ENCODE measurements around the gene CD52. TPM values are rescaled to one million over a fixed set of nuclear protein-coding genes. Genes with fewer than 3 reads are reported as not detected.
A peak's percentile ranks its signal among the peaks of the same experiment; 100 is the strongest.
"Not testable (repeated sequence)": the region's sequence is repeated elsewhere in the genome, so short reads cannot be mapped to it uniquely, and the experiment has no call there.

CD52 gene
- total and polyA plus RNA-seq, 4 donors: 6.8 to 600 (median 320) TPM

- Histone ChIP-seq H3K4me1 (ENCODE audit: control insufficient read depth in 5 of 5, insufficient read depth in 5 of 5, low read length in 5 of 5) (peaks cover 0 to 11% (median 5%) of the 10 kb centered on the region in 5 donors), H3K27ac (ENCODE audit: low read depth in 1 of 2, low read length in 1 of 2) (peak within 1 kb of the TSS; percentile 29 to 84), H3K27me3 (ENCODE audit: control insufficient read depth in 3 of 3, insufficient read depth in 3 of 3, low read length in 2 of 3) (no peaks in the 10 kb centered on the region), H3K9me3 (ENCODE audit: control insufficient read depth in 4 of 4, insufficient read depth in 3 of 4, low read length in 3 of 4) (no peaks in the 10 kb centered on the region), H3K9ac (ENCODE audit: insufficient read depth in 1 of 2, low read length in 2 of 2) (peak within 1 kb of the TSS; percentile 70 to 77), H3K4me3 (peak within 1 kb of the TSS; percentile 72), H3K36me3 (ENCODE audit: control insufficient read depth in 4 of 4, insufficient read depth in 4 of 4, low read length in 4 of 4) (no peaks in the 10 kb centered on the region)
- WGBS, 2 donors: 2 to 3% methylated on average over 45 to 50 of the region's 51 CpGs
- ATAC-seq (ENCODE audit: insufficient read depth, low FRiP score) (peak; percentile 94), DNase-seq (peak; percentile 87 to 91 (median 90))
- no peak for TF ChIP-seq CTCF (IDR thresholded peaks at IDR 0.05; ENCODE audit: control extremely low read depth, extremely low read depth)
Observed at GRCh38 chr1:26306290-26307229, 11.2 kb upstream of the CD52 start, which contains the start of gene UBXN11. Gene UBXN11, minus strand, starts transcription at chr1:26306636. Its CDS starts 3,753 bp downstream, at chr1:26302883.

- H3K9ac ChIP-seq (ENCODE audit: insufficient read depth in 1 of 2, low read length in 2 of 2): no peak overlapping the region
- H3K27me3 ChIP-seq (ENCODE audit: control insufficient read depth in 3 of 3, insufficient read depth in 3 of 3, low read length in 2 of 3): no peaks in the 10 kb centered on the region
- peak overlapping the region in 1 of 2 donors; percentile 26 for H3K27ac ChIP-seq (ENCODE audit: low read depth in 1 of 2, low read length in 1 of 2)
- H3K9me3 ChIP-seq (ENCODE audit: control insufficient read depth in 4 of 4, insufficient read depth in 3 of 4, low read length in 3 of 4): no peaks in the 10 kb centered on the region
- no peak overlapping the region for H3K4me3 ChIP-seq
- H3K4me1 ChIP-seq (ENCODE audit: control insufficient read depth in 5 of 5, insufficient read depth in 5 of 5, low read length in 5 of 5): peaks cover 0 to 11% (median 5%) of the 10 kb centered on the region in 5 donors
- no peak for TF ChIP-seq CTCF (IDR thresholded peaks at IDR 0.05; ENCODE audit: control extremely low read depth, extremely low read depth)
- ATAC-seq (ENCODE audit: insufficient read depth, low FRiP score) (no peak), DNase-seq (no peak)
- no peaks in the 10 kb centered on the region for H3K36me3 ChIP-seq (ENCODE audit: control insufficient read depth in 4 of 4, insufficient read depth in 4 of 4, low read length in 4 of 4)
- WGBS, 2 donors: 24 to 40% methylated on average over 6 of the region's 6 CpGs
Observed at GRCh38 chr1:26307363-26307781, 10.4 kb upstream of the CD52 start.

GRCh38 chr1:26307966-26308899 is 9.5 kb upstream of the CD52 start:
- H3K9me3 ChIP-seq (ENCODE audit: control insufficient read depth in 4 of 4, insufficient read depth in 3 of 4, low read length in 3 of 4); H3K9ac ChIP-seq (ENCODE audit: insufficient read depth in 1 of 2, low read length in 2 of 2); H3K27me3 ChIP-seq (ENCODE audit: control insufficient read depth in 3 of 3, insufficient read depth in 3 of 3, low read length in 2 of 3); DNase-seq; ATAC-seq (ENCODE audit: insufficient read depth, low FRiP score); H3K4me3 ChIP-seq; H3K36me3 ChIP-seq (ENCODE audit: control insufficient read depth in 4 of 4, insufficient read depth in 4 of 4, low read length in 4 of 4): not testable (repeated sequence)
- H3K4me1 ChIP-seq (ENCODE audit: control insufficient read depth in 5 of 5, insufficient read depth in 5 of 5, low read length in 5 of 5): peaks cover 0 to 11% (median 5%) of the 10 kb centered on the region in 5 donors
- WGBS, 2 donors: 76% methylated on average over 21 of the region's 21 CpGs
- H3K27ac ChIP-seq (ENCODE audit: low read depth in 1 of 2, low read length in 1 of 2): peak overlapping the region in 1 of 2 donors; percentile 80
